GM21717 (cell line): ENCODE measurements around the gene FN3KRP.

Experiments
- ATAC-seq: cut with Tn5 transposase; IDR thresholded peaks from one replicate; pipeline ENCODE4 v1.9.1; 2021; ENCODE audit warnings: mild to moderate bottlenecking, moderate library complexity; ENCODE audit not compliant: unreplicated experiment

FN3KRP gene

DNA sequence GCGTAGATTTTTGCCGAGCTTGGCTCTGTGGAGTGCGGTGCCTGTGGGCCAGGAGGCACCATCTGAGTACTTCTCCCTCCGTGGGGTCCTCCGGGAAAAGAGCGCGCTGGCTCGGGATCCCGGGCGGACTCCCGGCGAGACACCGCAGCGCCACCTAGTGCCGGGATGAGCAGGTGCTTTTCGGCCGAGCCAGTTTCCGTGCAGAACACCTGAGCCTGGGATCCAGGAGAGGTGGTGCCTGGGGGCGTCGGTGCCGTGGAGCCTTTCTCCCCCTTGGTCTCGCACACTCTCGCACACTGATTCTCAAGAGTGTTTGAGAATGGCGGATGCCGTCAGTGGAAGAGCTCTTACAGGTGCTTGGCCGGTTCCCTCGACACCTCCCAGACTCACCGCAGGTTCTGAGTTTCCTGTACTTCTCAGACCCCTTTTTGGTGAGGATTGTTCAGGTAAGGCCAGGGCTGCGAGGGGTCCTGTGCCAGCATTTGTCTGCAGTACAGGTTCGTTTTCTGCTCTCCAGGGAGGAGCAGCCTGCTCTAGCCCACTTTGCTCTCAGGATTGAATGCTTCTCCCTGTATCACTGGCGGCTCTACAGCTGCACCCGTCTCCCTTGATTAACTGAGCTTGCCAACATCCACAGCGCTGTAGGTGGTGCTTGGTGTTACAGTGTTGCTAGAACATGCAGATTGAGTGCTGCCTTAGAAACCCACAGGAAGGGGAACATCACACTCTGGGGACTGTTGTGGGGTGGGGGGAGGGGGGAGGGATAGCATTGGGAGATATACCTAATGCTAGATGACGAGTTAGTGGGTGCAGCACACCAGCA is 58.7 kb downstream of the FN3KRP start:
- no peak for ATAC-seq

DNA sequence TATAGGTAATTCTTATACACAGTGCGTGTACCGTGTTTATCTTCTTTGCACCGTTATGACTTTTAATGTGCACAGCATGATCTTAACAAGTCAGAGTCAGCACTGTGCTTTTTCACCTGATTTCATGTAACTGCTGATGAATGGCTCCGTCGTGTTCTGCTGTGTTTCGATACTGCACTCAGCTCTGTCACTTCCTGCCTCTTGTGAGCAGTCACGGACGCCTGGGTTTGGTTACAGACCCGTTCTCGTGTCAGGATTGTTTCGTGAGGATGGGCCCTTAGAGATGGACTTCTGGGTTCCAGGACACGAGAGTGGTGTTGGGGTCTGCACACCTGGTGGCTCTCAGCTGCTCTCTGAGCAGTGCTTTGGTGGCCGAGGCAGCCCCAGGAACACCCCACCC is 59.9 kb downstream of the FN3KRP start:
- no peak for ATAC-seq
